ENCODE results near the gene SEMA3A. TPM values are rescaled to one million over a fixed set of nuclear protein-coding genes. Genes with fewer than 3 reads are reported as not detected.

Gene SEMA3A
- total RNA-seq, 1 experiment from 2014 or later = 14.2 TPM

DNA sequence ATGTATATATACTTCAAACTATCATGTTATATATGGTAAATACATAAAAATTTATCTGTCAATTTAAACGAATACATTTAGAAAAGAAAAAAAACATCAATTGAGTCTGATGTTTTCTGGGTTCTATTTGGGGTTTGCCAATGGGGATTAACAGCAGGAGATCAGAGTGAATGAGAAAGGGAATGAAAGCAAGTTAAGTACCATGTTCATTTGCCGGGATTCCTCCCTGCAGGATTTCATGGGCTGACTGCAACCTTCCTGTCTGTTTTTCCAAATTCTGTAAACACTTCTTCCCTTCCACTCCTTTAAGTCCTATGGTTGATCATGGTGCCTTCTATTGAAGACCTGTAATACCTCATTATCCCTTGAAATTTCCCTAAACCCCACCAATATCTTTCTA is 33.9 kb upstream of the SEMA3A start:
- Histone ChIP-seq H3K9me2 (ENCODE audit: insufficient read depth) (no peaks in the 10 kb centered on the region), H3K27ac (ENCODE audit: low read depth, low read length) (no peak overlapping the region), H3K4me3 (replicated peaks in 1 of 2; ENCODE audit: low read depth in 1 of 2, low read length in 2 of 2) (no peak overlapping the region), H3K36me3 (ENCODE audit: control insufficient read depth in 1 of 2, insufficient read depth in 2 of 2, low read length in 2 of 2) (no peaks in the 10 kb centered on the region), H3K9ac (ENCODE audit: low read length) (no peak overlapping the region), H3K27me3 (ENCODE audit: insufficient read depth, low read length) (no peaks in the 10 kb centered on the region), H3K4me2 (ENCODE audit: low read length) (no peak overlapping the region), H3K79me2 (ENCODE audit: insufficient read depth, low read length) (no peaks in the 10 kb centered on the region), H4K20me1 (ENCODE audit: insufficient read depth) (no peaks in the 10 kb centered on the region), H3K9me3 (ENCODE audit: control insufficient read depth in 1 of 2, insufficient read depth in 1 of 2, low read depth in 1 of 2, low read length in 2 of 2) (no peaks in the 10 kb centered on the region), H2AFZ (ENCODE audit: low read depth, low read length, poor library complexity, severe bottlenecking) (no peak overlapping the region), H3K4me1 (ENCODE audit: control insufficient read depth in 1 of 2, insufficient read depth in 2 of 2, low read length in 2 of 2) (peaks cover 0 to 9% of the 10 kb centered on the region in 2 experiments; a peak in 2 of 4 replicates)
- RAD21 ChIA-PET (ENCODE audit: low non-redundant PET in 1 of 2, low total read pairs in 2 of 2, uncharacterized antibody in 2 of 2, unreplicated experiment in 2 of 2) = no interaction called here
- POLR2A ChIA-PET = no interaction called here
- TF ChIP-seq EZH2phosphoT487 (IDR thresholded peaks at IDR 0.05; ENCODE audit: borderline replicate concordance) (no peak), JUND (IDR thresholded peaks at IDR 0.05) (no peak), CBX3 (IDR thresholded peaks at IDR 0.05; ENCODE audit: low read depth) (no peak), SRF (IDR thresholded peaks at IDR 0.05; ENCODE audit: low read depth) (no peak), RAD21 (IDR thresholded peaks at IDR 0.05; ENCODE audit: low read depth) (no peak), CEBPB (IDR thresholded peaks at IDR 0.05; ENCODE audit: low read depth) (no peak), SP1 (IDR thresholded peaks at IDR 0.05; ENCODE audit: low read depth) (no peak), SIN3A (IDR thresholded peaks at IDR 0.05; ENCODE audit: low read depth) (no peak), ZNF274 (IDR thresholded peaks at IDR 0.05; ENCODE audit: low read depth, low read length) (no peak), POLR2AphosphoS5 (IDR thresholded peaks at IDR 0.05; ENCODE audit: low read depth, low read length) (no peak)
- TF ChIP-seq, protein P1, sequence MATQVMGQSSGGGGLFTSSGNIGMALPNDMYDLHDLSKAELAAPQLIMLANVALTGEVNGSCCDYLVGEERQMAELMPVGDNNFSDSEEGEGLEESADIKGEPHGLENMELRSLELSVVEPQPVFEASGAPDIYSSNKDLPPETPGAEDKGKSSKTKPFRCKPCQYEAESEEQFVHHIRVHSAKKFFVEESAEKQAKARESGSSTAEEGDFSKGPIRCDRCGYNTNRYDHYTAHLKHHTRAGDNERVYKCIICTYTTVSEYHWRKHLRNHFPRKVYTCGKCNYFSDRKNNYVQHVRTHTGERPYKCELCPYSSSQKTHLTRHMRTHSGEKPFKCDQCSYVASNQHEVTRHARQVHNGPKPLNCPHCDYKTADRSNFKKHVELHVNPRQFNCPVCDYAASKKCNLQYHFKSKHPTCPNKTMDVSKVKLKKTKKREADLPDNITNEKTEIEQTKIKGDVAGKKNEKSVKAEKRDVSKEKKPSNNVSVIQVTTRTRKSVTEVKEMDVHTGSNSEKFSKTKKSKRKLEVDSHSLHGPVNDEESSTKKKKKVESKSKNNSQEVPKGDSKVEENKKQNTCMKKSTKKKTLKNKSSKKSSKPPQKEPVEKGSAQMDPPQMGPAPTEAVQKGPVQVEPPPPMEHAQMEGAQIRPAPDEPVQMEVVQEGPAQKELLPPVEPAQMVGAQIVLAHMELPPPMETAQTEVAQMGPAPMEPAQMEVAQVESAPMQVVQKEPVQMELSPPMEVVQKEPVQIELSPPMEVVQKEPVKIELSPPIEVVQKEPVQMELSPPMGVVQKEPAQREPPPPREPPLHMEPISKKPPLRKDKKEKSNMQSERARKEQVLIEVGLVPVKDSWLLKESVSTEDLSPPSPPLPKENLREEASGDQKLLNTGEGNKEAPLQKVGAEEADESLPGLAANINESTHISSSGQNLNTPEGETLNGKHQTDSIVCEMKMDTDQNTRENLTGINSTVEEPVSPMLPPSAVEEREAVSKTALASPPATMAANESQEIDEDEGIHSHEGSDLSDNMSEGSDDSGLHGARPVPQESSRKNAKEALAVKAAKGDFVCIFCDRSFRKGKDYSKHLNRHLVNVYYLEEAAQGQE (IDR thresholded peaks at IDR 0.05; ENCODE audit: low read depth) = no peak
- TF ChIP-seq, protein P2, sequence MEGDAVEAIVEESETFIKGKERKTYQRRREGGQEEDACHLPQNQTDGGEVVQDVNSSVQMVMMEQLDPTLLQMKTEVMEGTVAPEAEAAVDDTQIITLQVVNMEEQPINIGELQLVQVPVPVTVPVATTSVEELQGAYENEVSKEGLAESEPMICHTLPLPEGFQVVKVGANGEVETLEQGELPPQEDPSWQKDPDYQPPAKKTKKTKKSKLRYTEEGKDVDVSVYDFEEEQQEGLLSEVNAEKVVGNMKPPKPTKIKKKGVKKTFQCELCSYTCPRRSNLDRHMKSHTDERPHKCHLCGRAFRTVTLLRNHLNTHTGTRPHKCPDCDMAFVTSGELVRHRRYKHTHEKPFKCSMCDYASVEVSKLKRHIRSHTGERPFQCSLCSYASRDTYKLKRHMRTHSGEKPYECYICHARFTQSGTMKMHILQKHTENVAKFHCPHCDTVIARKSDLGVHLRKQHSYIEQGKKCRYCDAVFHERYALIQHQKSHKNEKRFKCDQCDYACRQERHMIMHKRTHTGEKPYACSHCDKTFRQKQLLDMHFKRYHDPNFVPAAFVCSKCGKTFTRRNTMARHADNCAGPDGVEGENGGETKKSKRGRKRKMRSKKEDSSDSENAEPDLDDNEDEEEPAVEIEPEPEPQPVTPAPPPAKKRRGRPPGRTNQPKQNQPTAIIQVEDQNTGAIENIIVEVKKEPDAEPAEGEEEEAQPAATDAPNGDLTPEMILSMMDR (IDR thresholded peaks at IDR 0.05 in 2 of 3, conservative IDR thresholded peaks at IDR 0.05 in 1 of 3; ENCODE audit: borderline replicate concordance in 1 of 3, insufficient read depth in 1 of 3, low read depth in 2 of 3, low read length in 2 of 3) = no peak
- TF ChIP-seq, protein P3, sequence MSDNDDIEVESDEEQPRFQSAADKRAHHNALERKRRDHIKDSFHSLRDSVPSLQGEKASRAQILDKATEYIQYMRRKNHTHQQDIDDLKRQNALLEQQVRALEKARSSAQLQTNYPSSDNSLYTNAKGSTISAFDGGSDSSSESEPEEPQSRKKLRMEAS (IDR thresholded peaks at IDR 0.05) = no peak
- intact Hi-C loops (cut with micrococcal nuclease) = no loop called here
- DNase-seq (ENCODE audit: low read depth, low spot score) (no peak), ATAC-seq (no peak)
- CTCF ChIA-PET = no interaction called here
- BruUV-seq (replicated peaks) = no TSS peak
